Sigmoid colon (tissue), 7 donors: ENCODE data around the gene KANK4. TPM values are rescaled to one million over a fixed set of nuclear protein-coding genes. Genes with fewer than 3 reads are reported as not detected.

ENCODE experiments used
- DNase-seq: peaks from one replicate; pipeline ENCODE4 v3.0.0-alpha.2; 2019
- H3K27ac ChIP-seq, 4 donors: fragments of 200-600 bp; sonication (generic); one replicate each; pipeline ENCODE4 v1.5.1; 2016 to 2019; ENCODE audit warnings: mild to moderate bottlenecking in 1 of 4
- H3K27me3 ChIP-seq, 3 donors: fragments of 200-600 bp; sonication (generic); one replicate each; pipeline ENCODE4 v1.5.1; 2019; ENCODE audit warnings: mild to moderate bottlenecking in 1 of 3
- H3K36me3 ChIP-seq, 4 donors: fragments of 200-600 bp; sonication (generic); one replicate each; pipeline ENCODE4 v1.5.1; 2016 to 2019
- H3K4me1 ChIP-seq, 4 donors: fragments of 200-600 bp; sonication (generic); one replicate each; pipeline ENCODE4 v1.5.1; 2017 to 2019
- H3K4me3 ChIP-seq, 4 donors: fragments of 200-600 bp; sonication (generic); one replicate each; pipeline ENCODE4 v1.5.1; 2017 to 2019; ENCODE audit warnings: mild to moderate bottlenecking in 2 of 4, moderate library complexity in 1 of 4
- H3K9me3 ChIP-seq, 4 donors: fragments of 200-600 bp in 3 of 4; sonication (generic) in 3 of 4; one replicate each; pipeline versions ENCODE4 v1.5.1 to v1.6.1; 2013 to 2019
- EP300 ChIP-seq, 4 donors: sonication (generic); formaldehyde crosslinking; IDR thresholded peaks; one replicate each; pipeline ENCODE4 v1.6.1; 2017; ENCODE audit warnings: antibody characterized with exemption in 4 of 4
- POLR2A ChIP-seq, 2 donors: fragments of 450-650 bp; IDR thresholded peaks; one replicate each; pipeline ENCODE4 v1.6.1; 2016; ENCODE audit warnings: antibody characterized with exemption in 2 of 2, mild to moderate bottlenecking in 2 of 2, moderate library complexity in 2 of 2
- POLR2AphosphoS5 ChIP-seq, 4 donors: sonication (generic); formaldehyde crosslinking; IDR thresholded peaks; one replicate each; pipeline ENCODE4 v1.6.1; 2017; ENCODE audit warnings: antibody characterized with exemption in 4 of 4
- WGBS, 2 donors: extraction: QIAGEN DNeasy Blood & Tissue Kit; methylation state at CpG; one replicate each; pipeline ENCODE4 v1.1.7; 2013; 5-methylcytosine and 5-hydroxymethylcytosine counted together
- intact Hi-C: fragments of 100-400 bp; cut with DNase I; formaldehyde crosslinking; loops from one replicate; pipeline ENCODE4 v1.15.1; 2023
- polyA plus RNA-seq, 3 donors: library from polyadenylated mRNA; stranded (reverse); fragments of 200-250 nt; gene quantifications; one replicate each; pipeline ENCODE4 v1.2.3, GENCODE V29; 2013
- total RNA-seq, 4 donors: library from RNA; depleted of rRNA; stranded (reverse); fragments of >200 nt; gene quantifications; one replicate each; pipeline ENCODE4 v1.1.0, GENCODE V29; 2016
- TF ChIP-seq, protein P1 (sequence below), 4 experiments: fragments of 450-650 bp in 3 of 4; fragments of 200-600 bp in 1 of 4; IDR thresholded peaks; one replicate each; pipeline ENCODE4 v1.5.1; 2016 to 2019; ENCODE audit warnings: antibody characterized with exemption in 4 of 4, mild to moderate bottlenecking in 3 of 4, moderate library complexity in 2 of 4
- donor health status: healthy with polysubstance abuse.
- donor health status: Bipolar disorder and iron deficiency.
- donor health status: healthy.

The KANK4 gene
- total and polyA plus RNA-seq, 7 donors, result 0.60 to 2.4 (median 1.6) TPM; not detected in 1

DNA sequence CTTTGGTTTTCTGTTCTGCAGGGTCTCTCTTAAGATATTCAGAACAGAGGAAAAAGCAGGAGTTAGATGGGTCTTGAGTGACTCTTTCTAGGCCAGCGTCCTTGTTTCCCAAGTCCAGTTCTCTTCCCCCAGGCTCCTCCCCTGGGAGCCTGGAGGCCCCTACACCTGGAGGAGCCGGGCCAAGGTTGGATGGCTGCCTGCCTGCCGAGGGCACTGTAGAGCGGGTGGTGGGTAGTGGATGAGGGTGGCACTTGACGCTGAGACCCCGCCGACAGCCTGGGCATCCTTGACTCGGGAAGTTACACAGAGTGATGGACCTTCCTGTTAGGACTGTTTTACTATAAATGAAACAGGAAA is 17.4 kb upstream of the KANK4 start:
- no peak for TF ChIP-seq POLR2AphosphoS5 (IDR thresholded peaks at IDR 0.05)
- TF ChIP-seq EP300 (IDR thresholded peaks at IDR 0.05), result no peak
- TF ChIP-seq POLR2A (IDR thresholded peaks at IDR 0.05), result no peak
- TF ChIP-seq, protein P1, sequence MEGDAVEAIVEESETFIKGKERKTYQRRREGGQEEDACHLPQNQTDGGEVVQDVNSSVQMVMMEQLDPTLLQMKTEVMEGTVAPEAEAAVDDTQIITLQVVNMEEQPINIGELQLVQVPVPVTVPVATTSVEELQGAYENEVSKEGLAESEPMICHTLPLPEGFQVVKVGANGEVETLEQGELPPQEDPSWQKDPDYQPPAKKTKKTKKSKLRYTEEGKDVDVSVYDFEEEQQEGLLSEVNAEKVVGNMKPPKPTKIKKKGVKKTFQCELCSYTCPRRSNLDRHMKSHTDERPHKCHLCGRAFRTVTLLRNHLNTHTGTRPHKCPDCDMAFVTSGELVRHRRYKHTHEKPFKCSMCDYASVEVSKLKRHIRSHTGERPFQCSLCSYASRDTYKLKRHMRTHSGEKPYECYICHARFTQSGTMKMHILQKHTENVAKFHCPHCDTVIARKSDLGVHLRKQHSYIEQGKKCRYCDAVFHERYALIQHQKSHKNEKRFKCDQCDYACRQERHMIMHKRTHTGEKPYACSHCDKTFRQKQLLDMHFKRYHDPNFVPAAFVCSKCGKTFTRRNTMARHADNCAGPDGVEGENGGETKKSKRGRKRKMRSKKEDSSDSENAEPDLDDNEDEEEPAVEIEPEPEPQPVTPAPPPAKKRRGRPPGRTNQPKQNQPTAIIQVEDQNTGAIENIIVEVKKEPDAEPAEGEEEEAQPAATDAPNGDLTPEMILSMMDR (IDR thresholded peaks at IDR 0.05), result no peak
- 84 to 91% methylated on average over 8 of the region's 8 CpGs for WGBS, 2 donors
- DNase-seq, result no peak
- H3K27ac ChIP-seq, result no peak overlapping the region
- H3K4me3 ChIP-seq, result no peak overlapping the region
- H3K4me1 ChIP-seq, result peaks cover 0 to 5% (median 0%) of the 10 kb centered on the region in 4 donors
- H3K27me3 ChIP-seq, result no peaks in the 10 kb centered on the region
- intact Hi-C loops, result no loop called here
- H3K9me3 ChIP-seq, result no peaks in the 10 kb centered on the region
- H3K36me3 ChIP-seq, result no peaks in the 10 kb centered on the region

DNA sequence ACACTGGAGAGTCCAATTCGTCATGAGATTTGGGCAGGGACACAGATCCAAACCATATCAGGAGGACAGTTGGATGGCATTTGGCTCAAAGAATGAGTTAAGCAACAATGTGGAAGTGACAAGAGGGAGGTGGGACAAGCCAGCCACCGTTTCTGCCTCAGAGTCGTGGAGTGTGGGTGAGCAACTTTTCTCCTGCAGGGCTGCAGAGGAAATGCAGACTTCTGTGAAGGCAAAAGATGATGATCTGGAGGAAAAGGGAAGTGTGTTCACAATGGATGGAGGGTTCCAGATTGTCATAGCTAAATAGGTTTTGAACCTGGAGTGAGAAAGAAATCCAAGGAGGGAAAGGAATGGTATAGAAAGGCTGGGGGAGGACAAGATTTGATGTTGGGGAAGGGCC is 16.4 kb upstream of the KANK4 start:
- no peak overlapping the region for H3K27ac ChIP-seq
- intact Hi-C loops, result no loop called here
- DNase-seq, result no peak
- 45 to 62% methylated on average over 3 of the region's 3 CpGs for WGBS, 2 donors
- no peak overlapping the region for H3K4me3 ChIP-seq
- H3K4me1 ChIP-seq, result peaks cover 0 to 5% (median 0%) of the 10 kb centered on the region in 4 donors
- TF ChIP-seq EP300 (IDR thresholded peaks at IDR 0.05), result no peak
- TF ChIP-seq POLR2A (IDR thresholded peaks at IDR 0.05), result no peak
- no peak for TF ChIP-seq POLR2AphosphoS5 (IDR thresholded peaks at IDR 0.05)
- TF ChIP-seq, protein P1 (IDR thresholded peaks at IDR 0.05), result no peak
- H3K36me3 ChIP-seq, result no peaks in the 10 kb centered on the region
- no peaks in the 10 kb centered on the region for H3K9me3 ChIP-seq
- H3K27me3 ChIP-seq, result no peaks in the 10 kb centered on the region

DNA sequence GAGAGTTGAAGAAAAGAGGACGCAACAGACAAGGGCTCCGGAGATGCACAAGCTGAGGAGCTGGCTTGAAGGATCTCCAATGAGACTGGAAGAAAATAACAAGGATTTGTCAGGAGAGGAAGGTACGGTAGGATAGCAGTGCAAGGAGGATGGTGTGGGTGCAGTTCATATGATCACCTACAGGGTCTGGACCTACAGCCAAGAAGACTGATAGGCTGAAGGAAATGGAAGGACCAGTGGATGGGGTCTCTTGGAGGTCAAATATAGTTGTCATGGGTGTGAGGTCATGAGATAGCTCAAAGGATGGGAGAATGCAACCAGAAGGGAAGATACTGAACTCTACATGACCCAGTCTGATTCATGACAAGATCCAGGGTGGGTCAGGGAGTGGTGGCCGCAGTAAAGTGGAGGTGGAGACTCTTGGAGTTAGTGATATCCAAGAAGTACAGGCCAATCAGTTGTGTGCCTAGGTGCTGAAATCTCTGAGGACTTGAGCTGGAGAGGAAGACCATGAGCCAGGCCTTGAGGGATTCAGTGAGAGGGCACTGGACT is 15.3 kb upstream of the KANK4 start:
- Histone ChIP-seq H3K4me3 (no peak overlapping the region), H3K9me3 (no peaks in the 10 kb centered on the region), H3K27ac (no peak overlapping the region), H3K4me1 (peaks cover 0 to 5% (median 0%) of the 10 kb centered on the region in 4 donors), H3K36me3 (no peaks in the 10 kb centered on the region), H3K27me3 (no peaks in the 10 kb centered on the region)
- no peak for DNase-seq
- intact Hi-C loops, result no loop called here
- 96% methylated on average over 4 of the region's 4 CpGs for WGBS, 2 donors
- TF ChIP-seq, protein P1 (IDR thresholded peaks at IDR 0.05), result no peak
- TF ChIP-seq POLR2A (IDR thresholded peaks at IDR 0.05) (no peak), POLR2AphosphoS5 (IDR thresholded peaks at IDR 0.05) (no peak), EP300 (IDR thresholded peaks at IDR 0.05) (no peak)

DNA sequence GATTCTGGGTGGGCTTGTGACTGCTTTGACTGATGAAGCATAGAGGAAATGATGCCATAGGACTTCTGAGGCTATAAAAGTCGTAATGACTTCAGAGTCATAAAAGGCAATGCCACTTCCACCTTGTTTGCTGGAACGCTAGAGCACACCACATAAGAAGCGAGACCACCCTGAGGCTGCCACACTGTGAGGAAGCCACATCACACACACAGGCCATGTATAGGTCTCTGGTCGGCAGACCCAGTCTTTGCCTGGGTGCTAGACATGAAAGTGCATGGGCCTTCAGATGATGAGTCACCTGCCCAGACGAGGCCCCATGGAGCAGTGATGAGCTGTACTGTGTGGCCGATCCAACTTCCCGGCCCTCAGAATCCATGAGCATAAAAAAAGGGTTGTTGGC is 14.2 kb upstream of the KANK4 start:
- H3K27ac ChIP-seq, result no peak overlapping the region
- DNase-seq, result no peak
- no peaks in the 10 kb centered on the region for H3K27me3 ChIP-seq
- H3K4me1 ChIP-seq, result peaks cover 0 to 5% (median 0%) of the 10 kb centered on the region in 4 donors
- no peaks in the 10 kb centered on the region for H3K9me3 ChIP-seq
- H3K4me3 ChIP-seq, result no peak overlapping the region
- 46 to 63% methylated on average over 7 of the region's 7 CpGs for WGBS, 2 donors
- TF ChIP-seq POLR2A (IDR thresholded peaks at IDR 0.05), result no peak
- TF ChIP-seq, protein P1 (IDR thresholded peaks at IDR 0.05), result no peak
- no peak for TF ChIP-seq EP300 (IDR thresholded peaks at IDR 0.05)
- TF ChIP-seq POLR2AphosphoS5 (IDR thresholded peaks at IDR 0.05), result no peak
- intact Hi-C loops, result no loop called here
- no peaks in the 10 kb centered on the region for H3K36me3 ChIP-seq
